Astrocyte (in vitro differentiated cells and primary cell): Measurements from ENCODE around the gene LRRC10B.

Experiments
- EZH2 ChIP-seq: IDR thresholded peaks from 2 replicates; pipeline ENCODE4 v1.6.1; 2012; ENCODE audit warnings: mild to moderate bottlenecking, low read length, inconsistent platforms; ENCODE audit not compliant: insufficient read depth
- TF ChIP-seq, protein P1 (sequence below): IDR thresholded peaks from 2 replicates; pipeline ENCODE4 v1.5.1; 2011; ENCODE audit warnings: low read depth, mild to moderate bottlenecking, inconsistent platforms, low read length, moderate library complexity; ENCODE audit not compliant: insufficient read depth

DNA sequence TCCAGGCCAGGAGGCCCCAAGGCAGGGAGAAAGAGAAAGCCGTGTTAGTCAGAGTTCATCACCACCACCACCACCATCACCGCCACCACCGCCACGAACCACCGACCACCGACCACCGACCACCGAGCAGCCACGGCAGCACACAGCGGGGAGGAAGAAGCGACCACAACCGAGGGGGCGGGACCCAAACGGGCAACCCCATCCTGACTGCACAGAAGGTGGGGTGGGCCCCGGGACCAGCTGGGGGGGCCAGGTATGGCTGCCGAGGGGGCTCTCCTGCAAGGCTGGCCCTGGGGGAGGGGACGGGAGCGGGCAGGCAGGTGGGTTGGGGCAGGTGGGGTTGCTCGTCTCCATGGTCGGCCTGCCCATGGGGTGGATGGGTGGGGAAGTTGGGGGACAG lies 38.1 kb downstream of the LRRC10B start:
- TF ChIP-seq, protein P1, sequence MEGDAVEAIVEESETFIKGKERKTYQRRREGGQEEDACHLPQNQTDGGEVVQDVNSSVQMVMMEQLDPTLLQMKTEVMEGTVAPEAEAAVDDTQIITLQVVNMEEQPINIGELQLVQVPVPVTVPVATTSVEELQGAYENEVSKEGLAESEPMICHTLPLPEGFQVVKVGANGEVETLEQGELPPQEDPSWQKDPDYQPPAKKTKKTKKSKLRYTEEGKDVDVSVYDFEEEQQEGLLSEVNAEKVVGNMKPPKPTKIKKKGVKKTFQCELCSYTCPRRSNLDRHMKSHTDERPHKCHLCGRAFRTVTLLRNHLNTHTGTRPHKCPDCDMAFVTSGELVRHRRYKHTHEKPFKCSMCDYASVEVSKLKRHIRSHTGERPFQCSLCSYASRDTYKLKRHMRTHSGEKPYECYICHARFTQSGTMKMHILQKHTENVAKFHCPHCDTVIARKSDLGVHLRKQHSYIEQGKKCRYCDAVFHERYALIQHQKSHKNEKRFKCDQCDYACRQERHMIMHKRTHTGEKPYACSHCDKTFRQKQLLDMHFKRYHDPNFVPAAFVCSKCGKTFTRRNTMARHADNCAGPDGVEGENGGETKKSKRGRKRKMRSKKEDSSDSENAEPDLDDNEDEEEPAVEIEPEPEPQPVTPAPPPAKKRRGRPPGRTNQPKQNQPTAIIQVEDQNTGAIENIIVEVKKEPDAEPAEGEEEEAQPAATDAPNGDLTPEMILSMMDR: no peak
- TF ChIP-seq EZH2: no peak
